HG03135 (cell line): ENCODE results near the gene EEF1A1.
"Not testable (repeated sequence)": the region's sequence is repeated elsewhere in the genome, so short reads cannot be mapped to it uniquely, and the experiment has no call there.

Experiments
- ATAC-seq: cut with Tn5 transposase; IDR thresholded peaks from one replicate; pipeline ENCODE4 v1.9.1; 2021; ENCODE audit warnings: mild to moderate bottlenecking, moderate library complexity; ENCODE audit not compliant: unreplicated experiment

Gene EEF1A1

GRCh38 chr6:73538116-73538779 is 17.4 kb upstream of the EEF1A1 start:
- ATAC-seq = no peak

- ATAC-seq = no peak
Observed at GRCh38 chr6:73537677-73538076, 16.8 kb upstream of the EEF1A1 start.

- no peak for ATAC-seq
Observed at GRCh38 chr6:73534628-73535027, 13.8 kb upstream of the EEF1A1 start.

GRCh38 chr6:73532293-73532692 is 11.5 kb upstream of the EEF1A1 start:
- no peak for ATAC-seq

GRCh38 chr6:73528897-73529296 is 8.1 kb upstream of the EEF1A1 start:
- ATAC-seq = no peak

- ATAC-seq = no peak
Observed at GRCh38 chr6:73525546-73526330, 4.9 kb upstream of the EEF1A1 start.

GRCh38 chr6:73523434-73524123 is 2.7 kb upstream of the EEF1A1 start:
- peak; percentile 45 for ATAC-seq

- ATAC-seq = peak; percentile 36
Observed at GRCh38 chr6:73521351-73521985, 636 bp upstream of the EEF1A1 start.

- ATAC-seq = no peak
Observed at GRCh38 chr6:73519926-73520687, 725 bp downstream of the EEF1A1 start.

- not testable (repeated sequence) for ATAC-seq
Observed at GRCh38 chr6:73518982-73519881, 1.6 kb downstream of the EEF1A1 start.

GRCh38 chr6:73518100-73518981 is 2.5 kb downstream of the EEF1A1 start:
- ATAC-seq = not testable (repeated sequence)

- no peak for ATAC-seq
Observed at GRCh38 chr6:73516514-73517489, 4.0 kb downstream of the EEF1A1 start.

- peak; percentile 41 for ATAC-seq
Observed at GRCh38 chr6:73515204-73515655, 5.6 kb downstream of the EEF1A1 start.

- no peak for ATAC-seq
Observed at GRCh38 chr6:73514746-73515110, 6.1 kb downstream of the EEF1A1 start.

- no peak for ATAC-seq
Observed at GRCh38 chr6:73513496-73513854, 7.4 kb downstream of the EEF1A1 start.

GRCh38 chr6:73511796-73512195 is 9.0 kb downstream of the EEF1A1 start:
- ATAC-seq = no peak

- no peak for ATAC-seq
Observed at GRCh38 chr6:73509851-73510250, 11.0 kb downstream of the EEF1A1 start.
